Myocyte (in vitro differentiated cells): ENCODE measurements around the gene RAD1. TPM values are rescaled to one million over a fixed set of nuclear protein-coding genes. Genes with fewer than 3 reads are reported as not detected.

Experiments
- DNase-seq: peaks from one replicate; pipeline ENCODE4 v3.0.0-alpha.2; 2012; ENCODE audit warnings: low read depth
- total RNA-seq: library from RNA; depleted of rRNA; stranded (reverse); fragments of >200 nt; gene quantifications from 2 replicates; pipeline ENCODE4 v1.2.3, GENCODE V29; 2014

The RAD1 gene
- total RNA-seq, 1 donor from 2014 or later = 21.4 TPM

GRCh38 chr5:34866989-34867471 lies 48.3 kb downstream of the RAD1 start:
- peak; percentile 30 for DNase-seq

GRCh38 chr5:34865091-34865490 lies 50.2 kb downstream of the RAD1 start:
- no peak for DNase-seq

- no peak for DNase-seq
Measured at GRCh38 chr5:34863946-34864345, 51.4 kb downstream of the RAD1 start.

GRCh38 chr5:34859253-34859652 lies 56.1 kb downstream of the RAD1 start:
- no peak for DNase-seq

- no peak for DNase-seq
Measured at GRCh38 chr5:34858790-34859189, 56.5 kb downstream of the RAD1 start.

- no peak for DNase-seq
Measured at GRCh38 chr5:34857894-34858293, 57.4 kb downstream of the RAD1 start.

- no peak for DNase-seq
Measured at GRCh38 chr5:34857161-34857560, 58.1 kb downstream of the RAD1 start.

Other genes starting within 250 kb of the RAD1 start
- gene TTC23L, start 76.3 kb downstream of the RAD1 start, total RNA-seq = not detected in 2 replicates
- 21.3 and 22.6 TPM in 2 replicates for gene BRIX1, start 207 bp upstream of the RAD1 start, total RNA-seq
- 31.9 and 37.8 TPM in 2 replicates for gene DNAJC21, start 14.1 kb upstream of the RAD1 start, total RNA-seq
- not detected in 2 replicates for gene AGXT2, start 132.4 kb upstream of the RAD1 start, total RNA-seq